NCI-H345 (cell line): Measurements from ENCODE around the gene GRIK3.

ENCODE experiments used
- DNase-seq: peaks from one replicate; lab custom pipeline; 2025; lab: John Stamatoyannopoulos, UW

Gene GRIK3

DNA sequence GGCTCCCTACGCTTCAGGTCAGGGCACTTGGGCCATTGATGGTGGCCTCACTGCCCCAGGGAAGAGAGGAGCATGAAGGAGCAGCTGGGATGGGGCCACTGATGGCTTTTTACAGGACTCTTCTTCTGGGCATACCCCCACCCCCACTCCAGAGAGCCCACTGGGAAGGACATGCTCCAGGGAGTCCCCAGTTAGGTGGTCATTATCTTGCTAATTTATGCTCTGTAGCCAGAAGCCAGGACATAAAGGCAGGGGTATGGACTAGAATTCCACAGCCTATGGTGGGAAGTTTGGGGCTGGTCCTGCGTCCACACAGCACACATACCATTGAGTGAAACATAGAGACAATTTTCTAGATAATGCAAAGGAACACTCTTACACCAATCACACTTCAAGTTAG is 8.8 kb upstream of the GRIK3 start:
- no peak for DNase-seq

DNA sequence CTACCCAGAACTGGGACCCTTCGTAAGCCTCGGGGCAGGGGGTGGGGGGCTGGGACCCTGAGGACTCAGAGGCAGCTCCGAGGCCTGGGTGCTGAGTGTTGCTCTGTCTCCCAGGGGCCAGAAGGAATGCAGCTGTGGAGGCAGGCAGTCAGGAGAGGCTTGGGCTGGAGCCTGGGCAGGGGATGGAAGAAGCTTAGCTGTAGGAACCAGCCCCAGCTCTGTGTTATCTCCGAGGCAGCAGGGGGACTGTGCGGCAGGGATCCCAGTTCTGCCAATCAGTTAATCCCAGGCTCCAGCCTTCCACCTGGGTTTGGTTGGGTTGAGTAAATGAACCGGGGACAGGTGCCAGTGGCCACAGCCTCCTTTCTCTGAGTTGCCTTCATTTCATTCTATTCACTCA is 8.2 kb upstream of the GRIK3 start:
- peak; percentile 44 for DNase-seq

DNA sequence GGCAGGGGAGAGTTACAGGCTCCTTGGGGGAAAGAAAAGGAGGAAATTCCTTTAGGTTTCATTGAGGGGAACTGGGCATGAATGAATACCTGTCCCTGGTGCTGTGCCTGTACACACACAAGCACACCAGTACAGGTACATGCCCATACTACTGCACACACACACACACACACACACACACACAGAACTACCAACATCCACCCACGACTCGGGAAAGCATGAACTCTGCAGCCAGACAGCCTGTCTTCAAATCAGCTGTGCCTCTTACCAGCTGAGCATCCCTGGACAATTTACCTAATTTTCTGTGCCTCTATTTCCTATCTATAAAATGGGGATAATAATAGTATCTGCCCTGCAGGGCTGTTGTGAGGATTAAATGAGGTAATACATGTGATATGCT is 7.2 kb upstream of the GRIK3 start:
- no peak for DNase-seq

DNA sequence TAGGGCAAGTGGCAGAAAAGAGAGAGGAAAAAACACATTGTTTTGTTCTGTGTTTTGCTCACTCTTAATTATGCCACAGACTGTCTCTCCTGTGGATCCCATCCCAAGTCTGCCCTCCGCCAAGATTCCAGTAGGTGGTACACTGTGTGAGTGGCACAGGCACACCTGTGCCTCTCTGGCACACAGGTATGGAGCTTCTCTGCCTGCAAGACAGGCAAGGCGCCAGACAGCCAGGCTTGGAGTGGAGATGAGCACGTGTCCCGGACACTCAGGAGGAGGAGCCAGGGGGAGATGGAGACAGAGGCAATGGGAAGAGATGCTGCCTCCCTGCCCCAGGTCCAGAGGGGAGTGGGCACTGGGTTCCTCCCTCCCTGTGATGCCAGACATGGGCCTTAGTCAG is 6.5 kb upstream of the GRIK3 start:
- DNase-seq: peak; percentile 78

DNA sequence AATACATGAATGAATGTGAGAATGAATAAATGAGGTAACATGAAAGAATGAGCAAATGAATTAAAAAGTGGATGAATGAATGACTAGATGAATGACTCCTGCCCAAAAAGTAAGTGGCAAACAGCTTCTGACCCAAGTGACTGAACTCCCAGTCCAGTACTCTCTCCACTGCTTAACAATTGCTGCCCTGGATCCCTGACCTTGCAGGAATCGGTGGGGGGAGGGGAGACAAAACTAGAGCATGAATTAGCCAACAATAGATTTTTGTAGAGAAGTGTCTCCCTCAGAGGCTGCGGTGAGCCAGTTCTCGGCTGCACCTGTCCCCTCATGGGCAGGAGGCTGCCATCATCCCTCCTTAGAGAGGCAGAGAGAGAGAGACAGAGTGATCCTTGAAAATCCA is 5.9 kb upstream of the GRIK3 start:
- peak; percentile 74 for DNase-seq

DNA sequence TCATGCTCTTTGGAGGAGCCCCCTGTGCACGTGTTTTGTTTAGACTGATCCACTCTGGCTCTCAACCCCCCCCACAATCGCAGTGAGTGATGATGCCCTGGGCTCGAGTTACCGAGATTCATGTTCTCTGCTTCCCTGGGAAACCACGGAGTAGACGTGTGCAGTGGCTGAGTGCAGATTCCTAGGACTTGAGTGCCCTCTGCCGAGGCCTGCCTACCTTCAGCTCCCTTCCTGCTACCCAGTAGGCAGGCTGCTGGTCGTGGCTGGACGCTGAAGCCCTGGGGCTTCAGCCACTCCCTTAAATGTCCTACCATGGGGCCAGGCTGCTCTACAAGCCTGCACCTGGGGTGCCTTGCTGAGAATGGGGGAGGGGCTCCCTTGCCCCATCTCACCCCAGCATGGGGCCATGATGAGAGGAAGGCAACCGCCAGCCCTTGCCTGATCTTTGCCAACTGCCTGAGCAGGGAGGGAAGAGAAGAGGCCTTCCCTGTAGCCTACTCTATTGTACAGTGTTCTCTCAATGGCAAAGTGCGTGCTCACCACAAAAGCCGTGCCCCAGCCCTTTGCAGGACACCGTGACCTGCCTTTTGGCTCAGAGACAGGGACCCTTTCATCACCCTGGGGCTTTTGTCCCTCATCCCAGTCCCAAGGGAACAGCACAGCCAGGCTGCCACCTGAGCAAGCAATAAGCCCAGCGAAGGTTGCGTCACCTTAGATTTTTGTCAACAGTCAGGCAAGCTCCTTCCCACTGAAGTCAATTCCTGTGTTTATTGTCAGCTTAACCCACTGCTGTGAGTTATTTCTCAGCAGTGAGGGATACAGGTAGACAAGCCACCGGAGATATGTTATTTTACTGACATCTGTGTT is 4.1 kb upstream of the GRIK3 start:
- peak; percentile 100 for DNase-seq

DNA sequence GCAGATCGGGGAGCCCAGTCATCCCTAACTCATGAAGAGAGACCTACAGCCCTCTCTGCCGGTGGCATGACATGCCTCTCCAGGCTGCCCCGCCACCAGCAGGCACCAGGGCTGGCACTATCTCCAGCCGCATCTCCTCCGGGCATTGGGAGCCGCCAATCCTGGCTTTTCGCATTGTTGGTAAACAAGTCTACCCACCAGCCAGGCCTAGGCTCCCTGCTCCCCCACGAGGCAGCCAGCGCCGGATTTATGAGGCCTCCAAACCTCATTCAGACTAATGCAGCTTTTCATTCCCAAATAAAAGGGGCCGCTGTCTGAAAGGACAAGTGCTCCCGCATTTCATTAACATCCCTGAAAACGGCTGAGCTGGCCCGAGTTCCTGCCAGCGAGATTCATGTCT is 3.4 kb upstream of the GRIK3 start:
- DNase-seq: peak; percentile 60

DNA sequence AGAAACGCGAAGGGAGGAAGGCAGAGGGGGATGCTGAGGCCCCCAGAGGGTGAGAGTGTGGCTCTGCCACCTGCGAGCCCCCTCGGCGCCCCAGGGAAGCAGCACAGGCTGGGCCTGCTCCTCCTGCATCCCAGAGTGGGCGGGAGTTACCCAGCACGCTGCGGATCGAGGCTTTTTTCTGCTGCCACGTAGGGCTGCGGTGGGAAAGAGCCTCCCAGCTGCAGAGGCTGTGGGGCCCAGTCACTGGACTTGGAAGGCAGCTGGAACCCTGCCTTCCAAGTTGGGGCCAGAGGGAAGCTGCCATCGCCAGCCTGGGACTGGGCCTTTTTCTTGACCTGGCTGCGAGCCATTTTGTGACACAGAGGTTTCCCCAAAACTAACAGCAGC is 2.3 kb upstream of the GRIK3 start:
- DNase-seq: peak; percentile 77

DNA sequence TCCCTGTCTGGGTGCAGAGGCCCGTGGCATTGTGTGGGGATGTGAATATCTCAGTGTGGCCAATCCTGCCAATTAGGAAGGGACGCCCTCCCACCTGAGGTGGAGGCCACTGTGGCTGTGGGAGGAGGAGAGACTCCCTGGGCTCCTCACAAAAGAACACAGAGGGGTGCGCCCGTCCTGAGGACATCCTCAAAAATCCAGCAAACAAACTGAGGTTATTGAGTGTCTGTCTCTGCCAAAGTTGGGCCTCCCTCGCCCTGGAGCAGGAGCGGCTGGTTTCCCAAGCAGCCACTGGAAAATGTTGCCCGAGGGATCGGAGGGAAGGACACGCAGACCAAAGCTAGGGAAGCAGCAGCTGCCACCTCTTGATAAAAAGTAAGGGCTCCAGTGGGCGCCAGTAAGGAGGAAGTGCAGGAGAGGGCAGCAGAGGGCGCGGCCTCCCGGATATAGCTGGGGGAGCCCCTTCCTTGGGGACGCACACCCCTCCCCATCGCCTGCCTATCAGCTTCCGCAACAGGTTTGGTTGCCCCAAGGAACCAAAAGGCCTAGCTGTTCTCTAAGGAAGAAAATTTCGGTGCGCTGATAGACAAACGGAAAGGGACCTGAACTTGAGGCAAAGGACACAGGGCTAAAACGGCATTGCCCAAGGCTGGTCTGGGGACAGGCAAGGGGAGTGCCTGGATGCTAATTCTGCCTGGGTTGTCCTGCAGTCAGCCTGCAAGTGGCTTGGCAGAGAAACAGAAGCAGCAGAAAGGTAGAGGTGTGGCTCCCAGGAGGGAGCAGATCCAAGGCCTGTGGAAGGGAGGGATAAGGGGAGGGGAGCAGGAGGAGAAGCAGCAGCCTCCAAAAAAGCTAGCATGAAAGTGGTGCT is 1.7 kb upstream of the GRIK3 start:
- DNase-seq: peak; percentile 89

DNA sequence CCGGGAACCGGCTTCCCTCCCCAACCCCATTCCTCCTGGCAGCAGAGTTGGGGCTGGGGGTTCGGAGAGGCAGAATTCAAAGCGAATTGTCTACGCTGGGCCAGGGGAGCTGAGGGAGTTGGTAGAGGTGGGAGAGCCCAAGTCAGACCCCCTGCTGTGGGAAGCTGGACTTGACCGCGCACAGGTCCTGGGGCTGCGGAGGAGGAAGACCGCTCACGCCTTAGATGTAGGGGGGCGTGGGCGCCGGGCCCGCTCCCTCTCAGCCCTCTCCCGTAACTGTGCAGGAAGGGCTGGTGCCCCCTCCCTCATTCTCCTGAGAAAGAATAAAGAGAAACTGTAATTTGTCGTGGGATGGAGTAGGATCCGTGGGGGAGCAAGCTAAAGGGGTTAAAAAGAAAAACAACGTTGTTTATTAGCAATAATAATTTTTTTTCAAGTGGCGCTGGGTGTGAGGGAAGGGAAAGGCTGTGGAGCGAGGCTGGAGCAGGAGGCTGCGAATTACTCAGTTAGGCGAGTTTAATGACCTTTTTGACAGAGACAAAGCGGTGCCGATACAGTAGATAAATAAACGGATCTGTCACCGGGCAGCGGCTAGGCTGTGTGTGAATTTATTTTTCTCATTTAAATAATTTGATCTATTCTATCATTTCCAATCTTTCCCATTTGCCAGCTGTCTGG is 838 bp upstream of the GRIK3 start:
- peak; percentile 64 for DNase-seq

DNA sequence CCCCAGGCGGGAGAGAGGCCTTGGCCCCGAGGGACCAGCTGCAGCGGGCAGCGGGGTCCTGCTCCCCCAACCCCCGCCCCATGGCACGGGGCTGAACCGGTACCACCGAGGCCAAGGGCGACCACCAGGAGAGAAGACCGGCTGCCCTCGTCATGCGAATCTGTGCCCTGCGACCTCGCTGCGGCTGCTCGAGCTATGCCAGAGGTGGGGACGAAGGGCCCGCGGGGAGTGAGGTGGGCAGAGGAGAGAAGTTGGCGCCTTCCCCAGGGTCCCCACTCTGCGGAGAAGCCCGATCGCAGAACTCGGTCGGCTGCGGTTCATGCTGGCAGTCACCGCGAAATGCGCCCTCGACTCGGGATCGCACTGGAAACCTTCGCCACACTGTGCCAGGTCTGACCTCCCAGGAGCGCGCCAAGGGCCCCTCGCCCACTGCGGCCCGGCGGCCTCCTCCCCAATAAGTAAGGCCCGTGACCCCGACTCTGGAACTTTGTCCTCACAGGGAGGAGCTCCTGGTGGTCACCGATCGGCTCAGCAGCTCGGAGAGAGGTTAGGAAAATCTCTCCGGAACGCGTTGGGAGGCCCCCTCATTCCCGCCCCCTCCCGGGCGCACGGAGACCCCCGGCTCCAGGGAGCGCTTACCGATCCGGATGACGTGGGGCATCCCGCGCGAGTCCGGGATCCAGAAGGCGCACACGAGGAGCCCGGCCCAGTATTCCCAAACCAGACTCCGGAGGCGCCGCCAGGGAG is 787 bp downstream of the GRIK3 start:
- DNase-seq: no peak

DNA sequence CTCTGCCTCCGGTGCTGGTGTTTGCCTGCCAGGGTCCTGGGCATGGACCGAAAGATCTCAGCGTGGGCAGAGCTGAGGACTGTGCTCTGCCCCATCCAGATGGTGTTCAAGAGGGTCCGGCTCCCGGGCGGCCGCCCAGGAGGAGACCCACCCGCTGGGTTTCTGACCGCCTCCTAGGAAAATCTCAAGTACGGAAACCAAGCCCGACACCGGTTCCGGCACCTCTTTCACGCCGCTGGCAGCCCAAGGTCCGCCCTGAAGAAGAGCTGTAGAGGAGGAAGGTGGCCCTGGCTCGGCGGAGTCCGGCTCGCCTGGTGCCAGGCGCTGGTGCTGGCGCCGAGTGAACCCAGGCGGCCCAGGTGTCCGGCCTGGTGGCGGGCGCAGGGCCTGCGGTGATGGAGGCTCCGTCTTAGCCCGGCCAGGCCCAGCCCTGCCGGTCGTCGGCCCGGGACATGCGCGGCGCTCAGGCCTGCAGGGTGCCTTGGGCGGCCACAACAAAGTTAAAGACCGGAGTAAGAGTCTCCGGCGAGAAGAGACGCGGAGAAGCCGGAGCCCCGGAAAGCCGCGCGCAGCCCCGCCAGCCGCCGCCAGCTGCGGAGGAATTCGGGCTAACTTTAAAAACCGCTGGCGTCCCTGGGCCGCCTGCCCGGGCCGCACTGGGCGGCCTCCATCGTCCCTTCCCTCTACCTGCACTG is 1.5 kb downstream of the GRIK3 start:
- DNase-seq: no peak

DNA sequence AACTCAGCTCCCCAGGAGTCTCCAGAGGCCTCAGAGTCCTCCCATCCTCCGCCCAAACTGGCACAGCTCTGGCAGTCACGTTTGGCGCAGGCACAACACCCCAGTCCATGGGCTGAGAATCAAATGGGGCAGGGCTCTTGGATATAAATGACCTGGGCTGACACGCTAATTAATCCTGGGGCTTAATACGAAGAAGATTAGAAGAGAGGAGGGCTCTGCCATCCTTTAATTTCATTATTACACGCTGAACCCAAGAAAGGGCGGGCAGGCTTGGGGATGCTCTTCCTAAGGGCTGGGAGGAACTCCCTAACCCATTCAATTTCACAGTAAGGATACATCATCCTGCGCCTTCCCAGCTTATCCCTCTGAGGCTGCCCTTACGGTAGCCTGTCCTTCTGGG is 2.4 kb downstream of the GRIK3 start:
- DNase-seq: no peak

DNA sequence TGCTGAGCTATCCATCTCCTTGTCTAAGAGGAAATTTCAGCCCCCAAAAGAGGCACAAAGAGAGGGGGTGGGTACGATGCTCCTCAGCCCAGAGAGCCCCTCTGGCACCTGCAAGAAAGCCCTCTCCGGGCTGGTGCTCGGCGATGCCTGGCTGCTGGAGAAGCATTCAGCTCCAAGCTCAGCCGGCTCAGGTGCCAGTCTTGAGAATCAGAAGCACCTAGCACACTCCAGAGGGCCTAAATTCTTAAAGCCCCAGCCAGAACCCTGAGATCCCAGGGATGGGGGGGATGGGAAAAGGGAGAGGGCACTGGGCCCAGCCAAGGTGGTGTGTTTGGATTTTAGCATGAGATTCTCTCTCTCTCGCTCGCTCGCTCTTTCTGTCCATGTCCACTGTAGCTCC is 2.9 kb downstream of the GRIK3 start:
- no peak for DNase-seq

DNA sequence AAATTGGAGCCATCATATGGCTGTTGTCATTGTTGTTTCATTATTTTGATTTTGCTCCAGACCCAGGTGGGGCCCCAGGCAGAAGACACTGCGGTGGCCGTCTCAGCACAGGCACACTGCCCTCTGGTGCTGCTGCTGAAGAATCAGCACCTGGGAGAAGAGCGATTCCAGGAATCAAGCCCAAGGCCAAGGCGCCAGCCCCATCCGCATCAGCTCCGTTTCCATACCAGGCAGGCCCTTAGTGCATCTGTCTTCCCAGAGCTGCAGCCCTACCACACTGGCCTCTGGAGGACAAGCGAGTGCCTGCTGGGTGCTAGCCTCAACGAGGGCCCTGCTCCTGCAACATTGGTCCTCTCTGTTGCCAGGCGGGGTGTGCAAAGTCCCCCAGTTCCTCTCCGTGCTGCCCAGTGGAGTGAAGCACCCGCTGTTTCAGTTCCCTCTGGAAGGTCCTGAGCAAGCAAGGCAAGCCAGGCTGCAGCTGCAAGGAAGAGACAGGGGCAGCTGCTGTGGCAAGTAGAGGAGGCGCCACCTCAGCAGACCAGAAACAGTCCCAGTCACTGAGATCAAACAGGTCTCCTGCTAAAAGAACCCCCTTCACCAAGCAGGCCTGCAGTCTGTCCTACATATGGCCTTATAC is 5.2 kb downstream of the GRIK3 start:
- no peak for DNase-seq

DNA sequence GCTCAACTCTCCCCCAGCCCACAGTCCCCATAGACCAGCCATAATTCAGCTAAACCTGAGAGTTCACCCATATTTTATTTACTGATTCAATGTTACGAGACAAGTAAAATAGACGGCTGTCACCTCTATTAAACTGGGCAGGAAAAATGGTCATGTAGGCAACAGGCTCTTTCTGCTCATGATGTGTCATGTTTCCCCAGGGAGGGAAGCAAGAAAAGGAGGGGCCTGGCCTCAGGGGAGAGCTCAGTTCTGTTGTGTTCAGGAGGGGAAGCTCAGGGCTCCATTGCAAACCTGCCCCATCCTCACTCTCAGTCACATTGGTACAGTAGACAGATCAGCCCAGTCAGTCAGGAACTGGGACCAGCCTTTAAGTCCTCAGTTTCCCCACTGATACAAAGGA is 12.8 kb downstream of the GRIK3 start:
- no peak for DNase-seq

DNA sequence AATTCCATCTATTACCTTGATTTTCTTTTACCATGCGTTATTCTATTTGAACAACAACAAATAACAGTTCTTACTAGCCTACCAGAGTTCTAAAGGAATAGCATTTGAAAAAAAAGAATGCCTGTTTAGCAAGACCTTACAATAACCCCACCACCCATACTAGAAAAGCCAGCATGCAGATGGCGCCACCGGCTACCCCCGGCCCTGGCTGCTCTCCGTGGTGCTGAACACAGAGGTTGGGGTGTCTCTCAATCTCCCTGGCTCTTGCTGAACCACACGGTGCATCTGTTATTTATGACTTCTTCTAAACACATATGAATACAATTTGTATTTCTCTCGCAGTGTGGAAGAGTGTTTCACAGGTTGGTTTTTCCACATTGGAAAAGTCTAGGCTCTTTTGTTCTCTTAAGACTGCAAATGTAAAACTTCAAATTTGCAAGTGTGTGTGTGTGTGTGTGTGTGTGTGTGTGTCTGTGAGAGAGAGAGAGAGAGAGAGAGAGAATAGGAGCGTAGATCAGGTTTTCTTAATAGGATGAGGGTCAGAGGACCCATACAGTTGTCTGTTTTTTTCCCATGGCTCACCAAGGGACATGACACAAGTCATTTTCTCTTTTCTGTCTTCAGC is 13.6 kb downstream of the GRIK3 start:
- DNase-seq: no peak

DNA sequence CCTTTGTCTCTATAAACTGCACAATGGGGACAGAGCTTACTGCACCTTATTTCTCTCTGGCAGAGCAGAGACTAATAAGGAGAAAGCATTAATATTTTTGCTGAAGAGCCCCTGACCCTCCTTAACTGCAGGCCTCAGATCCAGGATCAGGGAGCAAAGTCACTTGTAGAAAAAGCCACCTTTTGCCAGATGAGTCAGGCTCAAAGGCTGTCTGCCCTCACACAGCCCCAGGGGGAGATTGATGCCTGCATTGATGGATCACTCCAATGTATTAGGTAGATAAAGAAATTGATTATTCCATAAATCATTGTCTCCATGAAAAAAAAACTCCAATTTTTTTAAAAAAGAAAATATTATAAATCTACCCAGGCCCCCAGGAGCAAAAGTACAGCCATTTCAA is 15.8 kb downstream of the GRIK3 start:
- DNase-seq: no peak

DNA sequence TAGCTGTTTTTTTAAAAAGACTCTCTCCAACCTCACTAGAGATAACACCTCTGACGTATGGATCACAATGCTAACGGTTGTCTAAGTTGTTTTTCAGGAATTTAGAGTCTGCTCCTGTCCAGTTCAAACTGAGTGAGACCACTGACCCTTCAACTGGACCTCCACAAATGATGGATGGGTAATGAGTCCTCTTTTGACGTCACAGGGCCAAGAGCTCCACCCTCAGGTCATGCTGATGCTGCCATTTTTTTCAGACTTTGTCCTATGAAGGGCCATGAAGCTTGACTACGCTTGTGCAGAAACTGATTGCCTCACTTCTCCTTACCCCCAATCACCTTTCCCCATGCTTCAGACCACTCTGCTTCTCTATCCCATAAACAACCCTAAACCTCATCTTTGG is 16.6 kb downstream of the GRIK3 start:
- DNase-seq: no peak

DNA sequence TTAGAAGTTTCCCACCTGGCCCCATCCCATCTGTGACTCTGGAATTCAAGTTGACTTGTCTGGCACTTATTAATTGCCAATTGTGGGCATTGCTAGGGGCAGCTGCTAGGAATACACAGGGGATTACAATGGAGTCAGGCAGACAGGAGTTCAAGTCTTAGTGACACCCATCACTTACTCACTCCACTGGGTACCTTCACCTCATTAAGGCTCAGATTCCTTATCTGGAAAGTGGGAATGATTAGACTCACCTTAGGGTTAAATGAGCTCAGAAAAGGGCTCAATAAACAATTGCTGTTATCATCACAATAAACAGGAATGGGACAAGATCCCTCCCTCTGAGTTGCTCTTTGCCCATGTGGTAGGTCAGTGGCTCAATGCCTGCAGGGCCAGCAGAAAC is 18.2 kb downstream of the GRIK3 start:
- no peak for DNase-seq
